ENCODE results near the gene BTBD19. TPM values are rescaled to one million over a fixed set of nuclear protein-coding genes. Genes with fewer than 3 reads are reported as not detected.
A peak's percentile ranks its signal among the peaks of the same experiment; 100 is the strongest.

BTBD19 gene
- total and polyA plus RNA-seq, 2 donors from 2014 or later: 3.2 to 16.5 TPM

DNA sequence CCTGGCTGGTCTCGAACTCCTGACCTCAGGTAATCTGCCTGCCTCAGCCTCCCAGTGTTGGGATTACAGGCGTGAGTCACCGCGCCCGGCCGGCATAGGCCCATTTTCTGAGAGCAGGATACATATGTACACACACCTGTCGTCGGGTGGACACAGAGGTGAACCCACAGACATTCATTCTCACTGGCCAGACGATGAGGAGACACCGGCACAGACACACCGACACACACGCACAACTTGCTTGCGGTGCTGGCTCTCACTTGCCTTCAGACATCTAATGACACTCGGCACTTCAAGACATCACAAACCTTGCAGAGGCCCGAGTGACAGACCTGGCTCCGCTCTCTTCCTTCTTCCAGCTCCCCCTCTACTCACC lies 34.2 kb downstream of the BTBD19 start:
- H3K9me3 ChIP-seq (ENCODE audit: control insufficient read depth in 2 of 3, insufficient read depth in 1 of 3, low read length in 3 of 3): no peaks in the 10 kb centered on the region
- no peaks in the 10 kb centered on the region for H3K4me1 ChIP-seq (ENCODE audit: control insufficient read depth in 2 of 3, insufficient read depth in 2 of 3, low read depth in 1 of 3, low read length in 3 of 3)
- no peak for FAIRE-seq
- peak overlapping the region; percentile 3 to 70 (median 55) for H3K4me3 ChIP-seq (ENCODE audit: low read length in 3 of 3)
- TF ChIP-seq, protein P1, sequence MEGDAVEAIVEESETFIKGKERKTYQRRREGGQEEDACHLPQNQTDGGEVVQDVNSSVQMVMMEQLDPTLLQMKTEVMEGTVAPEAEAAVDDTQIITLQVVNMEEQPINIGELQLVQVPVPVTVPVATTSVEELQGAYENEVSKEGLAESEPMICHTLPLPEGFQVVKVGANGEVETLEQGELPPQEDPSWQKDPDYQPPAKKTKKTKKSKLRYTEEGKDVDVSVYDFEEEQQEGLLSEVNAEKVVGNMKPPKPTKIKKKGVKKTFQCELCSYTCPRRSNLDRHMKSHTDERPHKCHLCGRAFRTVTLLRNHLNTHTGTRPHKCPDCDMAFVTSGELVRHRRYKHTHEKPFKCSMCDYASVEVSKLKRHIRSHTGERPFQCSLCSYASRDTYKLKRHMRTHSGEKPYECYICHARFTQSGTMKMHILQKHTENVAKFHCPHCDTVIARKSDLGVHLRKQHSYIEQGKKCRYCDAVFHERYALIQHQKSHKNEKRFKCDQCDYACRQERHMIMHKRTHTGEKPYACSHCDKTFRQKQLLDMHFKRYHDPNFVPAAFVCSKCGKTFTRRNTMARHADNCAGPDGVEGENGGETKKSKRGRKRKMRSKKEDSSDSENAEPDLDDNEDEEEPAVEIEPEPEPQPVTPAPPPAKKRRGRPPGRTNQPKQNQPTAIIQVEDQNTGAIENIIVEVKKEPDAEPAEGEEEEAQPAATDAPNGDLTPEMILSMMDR (IDR thresholded peaks at IDR 0.05; ENCODE audit: borderline replicate concordance, extremely low read depth, insufficient read depth): no peak
- peak in 3 of 5 donors; percentile 16 to 58 (median 38) for DNase-seq
- H3K27ac ChIP-seq (ENCODE audit: low read depth in 2 of 2, low read length in 2 of 2): no peak overlapping the region
- intact Hi-C loops (cut with DNase I): no loop called here
- no peaks in the 10 kb centered on the region for H3K27me3 ChIP-seq (ENCODE audit: control insufficient read depth, insufficient read depth, low read length)
- H3K9ac ChIP-seq (ENCODE audit: low read length in 3 of 3): peak overlapping the region in 1 of 3 donors; percentile 47
- no peaks in the 10 kb centered on the region for H3K36me3 ChIP-seq (ENCODE audit: control insufficient read depth in 2 of 3, insufficient read depth in 3 of 3, low read length in 3 of 3)

GRCh38 chr1:44842862-44843655 lies 34.7 kb downstream of the BTBD19 start, which contains the start of gene PTCH2:
Gene PTCH2, minus strand, starts transcription at chr1:44843253. Its CDS starts 321 bp downstream, at chr1:44842932.
- Histone ChIP-seq H3K36me3 (ENCODE audit: control insufficient read depth in 2 of 3, insufficient read depth in 3 of 3, low read length in 3 of 3) (no peaks in the 10 kb centered on the region), H3K27me3 (ENCODE audit: control insufficient read depth, insufficient read depth, low read length) (no peaks in the 10 kb centered on the region), H3K9ac (ENCODE audit: low read length in 3 of 3) (peak within 1 kb of the TSS in 1 of 3 donors; percentile 47), H3K4me1 (ENCODE audit: control insufficient read depth in 2 of 3, insufficient read depth in 2 of 3, low read depth in 1 of 3, low read length in 3 of 3) (no peaks in the 10 kb centered on the region), H3K27ac (ENCODE audit: low read depth in 2 of 2, low read length in 2 of 2) (no peak within 1 kb of the TSS), H3K9me3 (ENCODE audit: control insufficient read depth in 2 of 3, insufficient read depth in 1 of 3, low read length in 3 of 3) (no peaks in the 10 kb centered on the region), H3K4me3 (ENCODE audit: low read length in 3 of 3) (peak within 1 kb of the TSS; percentile 3 to 70 (median 55))
- DNase-seq: peak; percentile 93 to 97 (median 96)
- TF ChIP-seq, protein P1 (IDR thresholded peaks at IDR 0.05; ENCODE audit: borderline replicate concordance, extremely low read depth, insufficient read depth): no peak
- FAIRE-seq: no peak
- intact Hi-C loops (cut with DNase I): no loop called here

GRCh38 chr1:44846985-44847384 lies 38.7 kb downstream of the BTBD19 start:
- Histone ChIP-seq H3K27me3 (ENCODE audit: control insufficient read depth, insufficient read depth, low read length) (no peaks in the 10 kb centered on the region), H3K36me3 (ENCODE audit: control insufficient read depth in 2 of 3, insufficient read depth in 3 of 3, low read length in 3 of 3) (no peaks in the 10 kb centered on the region), H3K4me1 (ENCODE audit: control insufficient read depth in 2 of 3, insufficient read depth in 2 of 3, low read depth in 1 of 3, low read length in 3 of 3) (no peaks in the 10 kb centered on the region), H3K27ac (ENCODE audit: low read depth in 2 of 2, low read length in 2 of 2) (no peak overlapping the region), H3K4me3 (ENCODE audit: low read length in 3 of 3) (no peak overlapping the region), H3K9ac (ENCODE audit: low read length in 3 of 3) (no peak overlapping the region), H3K9me3 (ENCODE audit: control insufficient read depth in 2 of 3, insufficient read depth in 1 of 3, low read length in 3 of 3) (no peaks in the 10 kb centered on the region)
- intact Hi-C loops (cut with DNase I): no loop called here
- FAIRE-seq (no peak), DNase-seq (no peak)
- TF ChIP-seq, protein P1 (IDR thresholded peaks at IDR 0.05; ENCODE audit: borderline replicate concordance, extremely low read depth, insufficient read depth): no peak
